GM18508 (cell line): ENCODE data around the gene FAM8A1.

ENCODE experiments used
- ATAC-seq: cut with Tn5 transposase; IDR thresholded peaks from one replicate; pipeline ENCODE4 v1.9.1; 2021; ENCODE audit warnings: moderate number of reproducible peaks; ENCODE audit not compliant: insufficient read depth, unreplicated experiment

The FAM8A1 gene

DNA sequence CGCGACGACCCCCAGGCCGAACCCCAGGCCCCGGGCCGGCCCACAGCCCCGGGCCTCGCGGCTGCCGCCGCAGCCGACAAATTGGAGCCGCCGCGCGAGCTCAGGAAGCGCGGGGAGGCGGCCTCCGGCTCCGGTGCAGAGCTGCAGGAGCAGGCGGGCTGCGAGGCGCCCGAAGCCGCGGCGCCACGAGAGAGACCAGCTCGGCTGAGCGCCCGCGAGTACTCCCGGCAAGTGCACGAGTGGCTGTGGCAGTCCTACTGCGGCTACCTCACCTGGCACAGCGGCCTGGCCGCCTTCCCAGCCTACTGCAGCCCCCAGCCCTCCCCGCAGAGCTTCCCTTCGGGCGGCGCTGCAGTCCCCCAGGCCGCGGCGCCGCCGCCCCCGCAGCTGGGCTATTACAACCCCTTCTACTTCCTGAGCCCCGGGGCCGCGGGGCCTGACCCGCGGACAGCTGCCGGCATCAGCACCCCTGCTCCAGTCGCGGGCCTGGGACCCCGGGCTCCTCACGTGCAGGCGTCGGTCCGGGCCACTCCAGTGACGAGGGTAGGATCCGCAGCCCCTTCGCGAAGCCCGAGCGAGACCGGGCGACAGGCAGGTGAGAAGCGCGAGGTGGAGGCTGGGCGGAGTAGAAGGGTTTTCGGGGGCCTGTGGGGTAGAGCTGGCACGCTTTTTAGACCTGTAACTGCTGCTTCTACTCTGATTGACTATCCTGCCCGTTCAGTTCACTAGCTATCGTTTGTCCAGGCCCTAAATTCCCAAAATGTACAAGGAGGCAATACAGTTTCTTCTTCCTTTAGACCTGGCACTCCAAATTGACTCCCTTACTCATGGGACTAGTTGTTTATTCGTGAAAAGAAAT lies 654 bp downstream of the FAM8A1 start:
- ATAC-seq: peak; percentile 31

- ATAC-seq: no peak
Observed at GRCh38 chr6:17601386-17601703, 1.2 kb downstream of the FAM8A1 start.

DNA sequence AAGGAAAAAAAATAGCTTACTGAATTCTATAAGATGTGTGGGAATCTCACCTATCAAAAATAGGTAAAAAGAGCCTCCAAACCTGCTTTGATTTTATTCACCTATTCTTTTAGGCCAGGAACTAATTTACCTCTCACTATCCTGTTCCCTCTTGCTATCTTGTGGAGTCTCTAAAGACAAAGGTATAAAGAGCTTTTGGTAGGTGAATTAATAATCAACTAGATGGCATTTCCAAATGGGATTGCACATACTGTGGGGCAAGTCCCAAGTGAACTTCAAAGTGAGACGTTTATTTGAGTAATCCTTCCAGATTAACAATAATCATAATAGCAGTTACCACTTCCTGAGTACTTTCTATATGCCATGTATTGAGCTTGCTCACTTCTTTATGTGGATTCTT lies 2.8 kb downstream of the FAM8A1 start:
- ATAC-seq: no peak

DNA sequence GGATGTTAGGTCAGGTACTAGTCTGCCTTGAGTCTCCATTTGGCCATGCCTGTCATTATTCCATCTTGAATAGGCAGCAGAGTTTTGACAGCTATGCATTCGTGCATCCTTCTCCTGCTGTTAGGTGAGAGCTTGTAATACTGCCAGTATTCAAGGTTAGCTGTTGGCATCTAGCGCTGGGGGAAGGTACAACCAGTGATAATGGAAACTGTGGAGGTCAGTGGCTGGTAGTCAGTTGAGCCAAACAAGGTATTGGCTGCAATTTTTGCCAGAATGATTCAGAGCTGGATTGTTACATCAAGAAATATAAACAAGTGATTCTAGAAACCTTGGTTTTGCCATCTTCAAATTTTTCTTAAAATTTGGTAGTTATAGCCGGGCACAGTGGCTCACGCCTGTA lies 6.5 kb downstream of the FAM8A1 start:
- ATAC-seq: no peak

GRCh38 chr6:17610835-17611234 lies 10.7 kb downstream of the FAM8A1 start:
- no peak for ATAC-seq

- ATAC-seq: no peak
Observed at GRCh38 chr6:17612048-17612447, 11.9 kb downstream of the FAM8A1 start.

DNA sequence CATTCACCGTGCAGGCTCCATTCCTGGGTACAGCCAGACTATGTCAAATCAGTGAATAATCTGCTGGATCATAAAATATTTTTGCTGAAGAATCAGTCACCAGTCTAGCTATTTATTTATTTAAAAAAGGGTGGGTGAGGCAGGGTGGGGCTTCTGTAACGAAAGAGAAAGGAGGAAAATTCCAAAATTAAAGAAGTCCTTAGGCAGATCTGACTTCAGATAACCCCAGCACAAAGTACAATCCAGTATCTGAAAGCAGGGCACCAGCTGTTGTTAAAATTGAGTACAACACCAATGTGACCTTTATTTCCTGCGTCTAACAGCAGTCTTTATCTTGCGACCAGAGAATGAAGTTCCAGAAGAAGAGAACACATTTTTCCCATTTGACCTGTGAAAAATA lies 15.7 kb downstream of the FAM8A1 start:
- no peak for ATAC-seq

GRCh38 chr6:17621003-17621402 lies 20.9 kb downstream of the FAM8A1 start:
- peak; percentile 56 for ATAC-seq

DNA sequence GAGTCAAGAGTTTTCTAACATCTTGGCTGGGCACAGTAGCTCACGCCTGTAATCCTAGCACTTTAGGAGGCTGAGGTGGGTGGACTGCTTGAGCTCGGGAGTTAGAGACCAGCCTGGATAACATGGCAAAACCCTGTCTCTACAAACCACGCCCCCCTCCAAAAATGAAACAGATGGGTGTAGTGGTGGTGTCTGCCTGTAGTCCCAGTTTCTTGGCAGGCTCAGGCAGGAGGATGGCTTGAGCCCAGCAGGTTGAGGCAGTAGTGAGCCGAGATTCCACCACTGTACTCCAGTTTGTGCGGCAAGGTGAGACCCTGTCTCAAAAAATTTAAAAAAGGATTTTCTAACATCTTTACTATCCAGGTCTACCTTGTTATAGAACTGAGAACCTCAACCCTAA lies 22.0 kb downstream of the FAM8A1 start:
- ATAC-seq: no peak

DNA sequence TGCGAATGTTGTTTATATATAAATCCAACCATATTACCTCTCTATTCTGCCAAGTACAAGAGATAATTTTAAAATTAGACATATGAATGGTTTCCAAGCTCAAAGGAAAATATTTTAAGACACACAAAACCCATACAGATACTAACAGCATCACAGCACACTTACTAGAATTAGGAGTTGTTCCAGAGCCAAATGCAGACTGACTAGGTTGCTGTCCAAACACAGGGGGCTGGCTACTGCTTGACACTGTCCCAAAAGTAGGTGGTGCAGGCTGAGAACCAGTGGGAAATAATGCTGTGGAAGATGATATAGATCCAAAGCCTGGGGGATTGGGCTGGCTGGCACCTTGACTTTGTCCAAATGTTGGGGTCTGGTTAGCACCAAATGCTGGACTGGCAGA lies 24.3 kb downstream of the FAM8A1 start:
- no peak for ATAC-seq

DNA sequence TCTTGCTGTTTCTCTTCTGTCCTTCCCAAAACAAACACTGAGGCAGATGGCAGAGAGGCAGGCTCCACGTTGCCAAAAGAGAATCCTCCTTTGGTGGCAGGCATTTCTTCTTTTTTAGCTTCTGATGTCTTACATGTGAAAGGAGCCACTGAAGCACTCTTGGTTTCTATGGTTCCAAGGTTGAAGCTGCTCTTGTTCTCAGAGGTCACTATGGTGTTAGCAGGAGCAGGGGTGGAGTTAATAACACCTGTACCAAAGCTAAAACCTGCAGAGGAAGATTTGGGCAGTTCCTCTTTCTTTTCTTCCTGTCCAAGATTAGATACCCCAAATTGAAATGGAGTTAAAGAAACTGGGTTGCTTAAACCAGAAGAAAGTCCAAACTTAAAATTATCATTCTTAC lies 28.8 kb downstream of the FAM8A1 start:
- ATAC-seq: no peak

DNA sequence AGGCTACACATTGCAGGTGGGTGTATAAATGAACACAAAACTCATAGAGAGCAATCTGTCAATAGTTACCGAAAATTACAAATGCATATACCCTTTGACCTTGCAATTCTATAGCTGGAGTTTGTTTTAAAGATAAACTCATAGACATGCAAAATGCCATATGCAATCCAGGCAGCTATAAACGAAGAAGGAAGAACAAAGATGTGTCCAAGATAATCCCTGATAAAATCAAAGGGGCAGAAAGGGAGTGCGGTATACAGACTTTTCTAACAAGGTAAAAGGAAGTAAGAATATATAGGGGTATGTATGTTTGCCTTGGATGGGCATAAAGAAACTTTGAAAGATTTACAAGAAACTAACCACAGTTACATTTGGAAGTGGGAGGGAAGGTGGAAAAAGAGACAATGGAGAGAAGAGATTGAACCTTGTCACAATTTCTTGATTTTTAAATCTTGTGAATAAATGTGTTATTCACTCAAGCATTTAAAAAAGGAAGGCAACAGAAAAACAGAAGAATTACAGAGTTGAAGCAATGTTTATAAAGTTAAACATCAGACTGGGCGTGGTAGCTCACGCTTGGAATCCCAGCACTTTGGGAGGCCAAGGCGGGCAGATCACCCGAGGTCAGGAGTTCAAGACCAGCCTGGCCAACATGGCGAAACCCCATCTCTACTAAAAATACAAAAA lies 29.9 kb downstream of the FAM8A1 start:
- ATAC-seq: no peak

- ATAC-seq: no peak
Observed at GRCh38 chr6:17630511-17631073, 30.5 kb downstream of the FAM8A1 start.

- no peak for ATAC-seq
Observed at GRCh38 chr6:17632934-17633333, 32.8 kb downstream of the FAM8A1 start.

- no peak for ATAC-seq
Observed at GRCh38 chr6:17633465-17634188, 33.5 kb downstream of the FAM8A1 start.

DNA sequence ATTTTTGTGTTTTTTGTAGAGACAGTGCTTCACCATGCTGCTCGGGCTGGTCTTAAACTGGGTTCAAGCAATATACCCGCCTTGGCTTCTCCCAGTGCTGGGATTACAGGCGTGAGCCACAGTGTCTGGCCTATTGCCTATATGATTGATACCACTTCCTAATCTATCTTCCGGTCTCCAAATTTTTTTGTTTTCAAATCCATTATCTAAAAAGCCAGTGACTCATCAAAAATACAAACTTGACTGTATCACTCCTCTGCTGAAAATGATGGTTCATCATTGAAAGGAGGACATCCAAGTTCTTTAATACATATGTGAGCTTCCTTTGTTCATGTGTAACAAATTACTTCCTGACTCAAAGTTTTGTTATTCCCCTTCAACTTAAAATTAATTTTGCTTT lies 35.5 kb downstream of the FAM8A1 start:
- ATAC-seq: no peak

- ATAC-seq: no peak
Observed at GRCh38 chr6:17638212-17638715, 38.2 kb downstream of the FAM8A1 start.

DNA sequence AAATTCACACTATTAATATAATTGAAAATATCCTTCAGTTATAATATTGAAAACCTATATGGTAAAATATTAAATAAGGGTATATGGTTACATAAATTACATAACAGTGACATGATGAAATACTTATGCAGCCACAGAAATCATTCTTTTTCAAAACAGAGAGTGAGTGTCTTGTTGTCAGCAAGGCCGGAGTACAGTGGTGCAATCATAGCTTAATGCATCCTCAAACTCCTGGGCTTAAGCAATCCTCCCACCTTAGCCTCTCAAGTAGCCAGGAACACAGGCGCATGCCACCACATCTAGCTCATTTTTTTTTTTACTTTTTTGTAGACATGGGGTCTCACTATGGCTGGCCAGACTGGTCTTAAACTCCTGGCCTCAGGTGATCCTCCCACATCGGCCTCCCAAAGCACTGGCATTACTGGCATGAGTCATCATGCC lies 40.4 kb downstream of the FAM8A1 start:
- ATAC-seq: no peak

DNA sequence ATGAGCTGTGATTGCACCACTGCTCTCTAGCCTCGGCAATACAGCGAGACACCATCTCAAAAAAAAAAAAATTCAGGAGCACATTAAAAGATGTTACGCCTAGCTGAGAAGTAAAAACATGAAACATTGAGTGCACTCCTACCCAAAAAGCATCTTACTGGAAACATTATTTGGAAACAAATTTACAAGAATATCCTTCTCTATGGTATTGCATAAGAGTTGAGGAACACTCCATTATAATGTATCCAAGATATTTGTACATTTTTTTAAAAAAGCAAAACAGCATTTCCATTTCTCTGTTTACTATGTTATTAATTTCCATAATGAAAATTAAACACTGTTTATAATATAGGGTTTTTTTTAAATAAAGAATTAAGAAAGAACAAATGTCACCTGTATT lies 48.6 kb downstream of the FAM8A1 start:
- ATAC-seq: no peak

GRCh38 chr6:17650656-17651309 lies 50.7 kb downstream of the FAM8A1 start:
- no peak for ATAC-seq
